ENCODE data around the gene PHF1.

DNA sequence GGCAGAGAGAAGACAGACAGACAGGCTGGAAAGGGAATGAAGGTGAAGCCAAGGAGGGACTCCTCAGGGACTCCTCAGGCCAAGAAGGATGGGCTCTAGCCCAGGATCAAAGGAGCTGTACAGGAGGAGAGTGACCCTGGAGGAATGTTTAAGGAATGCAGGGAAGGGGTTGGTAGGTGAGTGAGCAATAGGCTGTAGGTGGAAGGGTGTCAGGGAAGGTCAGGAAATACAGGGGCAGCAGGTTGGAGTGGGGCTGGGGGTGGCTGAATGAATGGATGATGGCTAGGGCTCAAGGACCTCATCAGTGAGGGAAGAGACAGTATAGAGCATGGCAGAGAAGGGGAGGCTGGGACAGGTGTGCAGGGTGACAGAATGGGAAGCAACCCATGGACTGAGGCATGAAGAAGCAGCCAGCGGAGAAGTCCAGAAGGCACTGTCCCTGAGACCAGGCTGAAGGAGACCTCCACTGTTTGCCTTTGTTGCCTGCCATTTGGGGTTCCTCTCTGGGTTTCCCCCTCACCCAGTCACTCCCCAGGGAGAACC is 22.3 kb downstream of the PHF1 start:
- TF ChIP-seq, protein P1, sequence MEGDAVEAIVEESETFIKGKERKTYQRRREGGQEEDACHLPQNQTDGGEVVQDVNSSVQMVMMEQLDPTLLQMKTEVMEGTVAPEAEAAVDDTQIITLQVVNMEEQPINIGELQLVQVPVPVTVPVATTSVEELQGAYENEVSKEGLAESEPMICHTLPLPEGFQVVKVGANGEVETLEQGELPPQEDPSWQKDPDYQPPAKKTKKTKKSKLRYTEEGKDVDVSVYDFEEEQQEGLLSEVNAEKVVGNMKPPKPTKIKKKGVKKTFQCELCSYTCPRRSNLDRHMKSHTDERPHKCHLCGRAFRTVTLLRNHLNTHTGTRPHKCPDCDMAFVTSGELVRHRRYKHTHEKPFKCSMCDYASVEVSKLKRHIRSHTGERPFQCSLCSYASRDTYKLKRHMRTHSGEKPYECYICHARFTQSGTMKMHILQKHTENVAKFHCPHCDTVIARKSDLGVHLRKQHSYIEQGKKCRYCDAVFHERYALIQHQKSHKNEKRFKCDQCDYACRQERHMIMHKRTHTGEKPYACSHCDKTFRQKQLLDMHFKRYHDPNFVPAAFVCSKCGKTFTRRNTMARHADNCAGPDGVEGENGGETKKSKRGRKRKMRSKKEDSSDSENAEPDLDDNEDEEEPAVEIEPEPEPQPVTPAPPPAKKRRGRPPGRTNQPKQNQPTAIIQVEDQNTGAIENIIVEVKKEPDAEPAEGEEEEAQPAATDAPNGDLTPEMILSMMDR (IDR thresholded peaks at IDR 0.05 in 8 of 11, conservative IDR thresholded peaks at IDR 0.05 in 3 of 11), result no peak
- TF ChIP-seq POLR2AphosphoS5 (IDR thresholded peaks at IDR 0.05) (no peak), POLR2A (IDR thresholded peaks at IDR 0.05) (no peak)
